NT2/D1 (cell line): ENCODE measurements around the gene CD44.

Source experiments
- SUZ12 ChIP-seq: IDR thresholded peaks from 2 replicates; pipeline ENCODE4 v1.6.1; 2011; ENCODE audit not compliant: insufficient read length, insufficient read depth; ENCODE audit errors: extremely low read depth
- YY1 ChIP-seq: IDR thresholded peaks from 2 replicates; pipeline ENCODE4 v1.6.1; 2011; ENCODE audit not compliant: insufficient read length, insufficient read depth
- ZNF274 ChIP-seq: IDR thresholded peaks from 2 replicates; pipeline ENCODE4 v1.6.1; 2011; ENCODE audit warnings: mild to moderate bottlenecking, low read depth, low read length

- TF ChIP-seq ZNF274 (no peak), YY1 (no peak), SUZ12 (no peak)
These were observed 136.8 kb downstream of the CD44 start for GRCh38 chr11:35275786-35276170.
